Fibroblast of lung (primary cell): ENCODE measurements around the gene DLL3.

Experiments used
- CTCF ChIP-seq, 2 donors: IDR thresholded peaks in 1 of 2; conservative IDR thresholded peaks in 1 of 2; 1 replicate in 1 of 2; 2 replicates in 1 of 2; pipeline ENCODE4 v1.5.1; 2011 to 2012; ENCODE audit warnings: low read length in 2 of 2, control low read depth in 1 of 2, inconsistent platforms in 1 of 2, low read depth in 1 of 2, mild to moderate bottlenecking in 1 of 2
- EZH2 ChIP-seq: IDR thresholded peaks from 2 replicates; pipeline ENCODE4 v1.5.1; 2012; ENCODE audit warnings: low read length, control low read depth, mild to moderate bottlenecking; ENCODE audit errors: missing control alignments

DNA sequence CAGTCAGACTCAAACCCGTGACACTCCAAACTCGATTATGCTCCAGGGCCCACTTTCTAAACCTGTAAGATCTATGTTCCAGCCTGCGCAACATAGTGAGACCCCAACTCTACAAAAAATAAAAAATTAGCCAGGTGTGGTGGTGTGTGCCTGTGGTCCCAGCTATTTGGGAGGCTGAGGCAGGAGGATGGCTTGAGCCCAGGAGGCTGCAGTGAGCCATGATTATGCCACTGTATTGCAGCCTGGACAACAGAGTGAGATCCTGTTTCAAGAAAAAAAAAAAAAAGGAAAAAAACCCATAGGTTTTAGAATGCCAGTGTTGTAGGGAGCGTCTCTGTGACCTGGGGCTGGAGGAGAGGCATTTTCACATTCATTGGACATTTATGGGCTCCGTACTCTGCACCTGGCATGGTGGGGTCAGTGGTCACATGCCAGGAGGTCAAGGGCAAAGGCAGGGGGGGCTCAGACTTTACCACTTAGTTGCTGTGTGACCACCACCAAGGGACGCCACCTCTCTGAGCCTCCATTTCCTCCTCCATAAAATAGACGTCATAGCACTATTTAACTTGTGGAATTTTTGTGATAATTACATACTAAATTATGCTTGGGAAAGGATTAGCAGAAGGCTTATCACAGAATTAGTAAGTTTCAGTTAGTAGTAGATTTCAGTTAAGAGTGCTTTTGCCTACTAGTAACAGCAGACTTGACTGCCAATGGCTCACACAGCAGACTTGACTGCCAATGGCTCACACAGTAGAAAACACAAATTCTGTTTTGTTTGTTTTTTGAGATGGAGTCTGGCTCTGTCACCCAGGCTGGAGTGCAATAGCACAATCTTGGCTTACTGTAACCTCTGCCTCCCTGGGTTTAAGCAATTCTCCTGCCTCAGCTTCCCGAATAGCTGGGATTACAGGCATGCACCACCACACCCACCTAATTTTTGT is 22.1 kb downstream of the DLL3 start:
- TF ChIP-seq EZH2 (no peak), CTCF (conservative IDR thresholded peaks at IDR 0.05 in 1 of 2, IDR thresholded peaks at IDR 0.05 in 1 of 2; ENCODE audit: low read depth in 1 of 2, low read length in 2 of 2) (no peak)
